HG03108 (cell line): ENCODE data around the gene FAM168A.

Source experiments
- ATAC-seq: cut with Tn5 transposase; IDR thresholded peaks from one replicate; pipeline ENCODE4 v1.9.1; 2021; ENCODE audit warnings: moderate library complexity; ENCODE audit not compliant: unreplicated experiment

Gene FAM168A

DNA sequence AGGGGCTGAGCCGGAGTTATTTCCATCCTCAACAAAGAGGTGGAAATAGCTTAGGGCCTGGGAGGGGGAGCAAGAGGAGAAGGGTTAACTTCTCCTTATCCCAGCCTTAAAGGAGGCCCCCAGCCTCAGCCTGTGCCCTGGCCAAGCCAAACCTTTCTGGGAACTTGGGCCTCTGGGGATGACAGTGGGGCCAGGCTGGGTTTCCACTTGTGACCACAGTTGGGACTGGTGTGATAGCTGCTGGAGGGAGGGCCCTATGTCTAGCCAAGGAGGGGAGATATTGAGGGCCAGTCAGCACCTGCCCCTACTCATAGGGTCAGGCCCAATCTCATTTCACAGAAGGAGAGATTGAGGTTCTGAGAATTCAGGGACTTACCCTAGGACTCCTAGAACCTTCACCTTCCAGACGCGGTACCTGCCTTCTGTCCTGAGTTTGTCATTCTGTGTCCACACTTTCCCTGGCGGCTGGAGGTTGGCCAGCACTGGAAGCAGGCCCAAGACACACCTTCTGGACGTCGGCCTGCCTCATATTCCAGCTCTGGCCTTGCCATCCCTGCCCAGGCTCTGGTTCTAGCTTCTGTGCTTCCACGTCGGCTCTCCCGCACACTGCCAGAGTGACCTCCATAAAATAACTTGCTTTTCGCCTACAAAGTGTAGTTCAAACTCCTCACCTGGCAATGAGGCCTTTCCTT, 218.6 kb downstream of the FAM168A start:
- no peak for ATAC-seq

GRCh38 chr11:73376803-73377629, 220.9 kb downstream of the FAM168A start:
- peak; percentile 6 for ATAC-seq

DNA sequence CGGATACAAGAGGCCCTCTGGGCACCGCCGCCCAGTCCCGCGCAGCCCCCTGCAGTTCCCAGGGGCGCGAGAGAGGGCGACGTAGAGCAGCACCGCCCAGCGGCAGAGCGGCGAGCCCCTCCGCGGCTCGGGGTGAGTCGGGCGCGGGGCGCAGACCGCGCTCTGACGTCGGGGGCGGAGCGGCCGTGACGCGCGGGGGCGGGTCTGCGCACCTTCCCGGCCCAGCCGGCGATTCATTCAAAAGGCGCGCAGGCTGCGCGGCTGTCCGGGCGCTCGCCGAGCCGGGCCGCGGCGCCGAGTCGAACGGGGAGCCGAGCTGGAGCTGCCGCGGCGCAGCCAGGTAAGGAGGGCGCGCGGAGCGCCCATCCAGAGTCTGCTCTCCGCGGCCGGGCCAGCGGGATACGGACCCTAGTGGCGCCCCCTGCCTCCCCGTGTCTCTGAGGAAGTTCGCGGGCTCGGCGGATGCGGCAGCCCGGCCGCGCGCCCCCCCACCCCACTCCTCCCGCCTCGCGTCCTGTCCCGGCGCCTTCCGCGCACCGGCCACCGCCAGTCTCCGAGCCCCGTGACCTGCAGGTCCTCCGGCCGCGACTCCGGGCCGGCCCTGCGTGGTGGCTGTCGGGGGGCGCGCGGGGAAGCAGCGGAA, 221.6 kb downstream of the FAM168A start, which contains the start of gene RELT:
Gene RELT (plus strand): TSS at position 240 of the 643 bp plus-strand sequence. CDS start 12,738 bp downstream, outside the sequence.
- peak; percentile 69 for ATAC-seq

GRCh38 chr11:73375830-73376159, 222.1 kb downstream of the FAM168A start:
- no peak for ATAC-seq

- no peak for ATAC-seq
These were observed 223.8 kb downstream of the FAM168A start for GRCh38 chr11:73374151-73374550.

GRCh38 chr11:73372375-73372993, 225.4 kb downstream of the FAM168A start:
- ATAC-seq, result no peak

DNA sequence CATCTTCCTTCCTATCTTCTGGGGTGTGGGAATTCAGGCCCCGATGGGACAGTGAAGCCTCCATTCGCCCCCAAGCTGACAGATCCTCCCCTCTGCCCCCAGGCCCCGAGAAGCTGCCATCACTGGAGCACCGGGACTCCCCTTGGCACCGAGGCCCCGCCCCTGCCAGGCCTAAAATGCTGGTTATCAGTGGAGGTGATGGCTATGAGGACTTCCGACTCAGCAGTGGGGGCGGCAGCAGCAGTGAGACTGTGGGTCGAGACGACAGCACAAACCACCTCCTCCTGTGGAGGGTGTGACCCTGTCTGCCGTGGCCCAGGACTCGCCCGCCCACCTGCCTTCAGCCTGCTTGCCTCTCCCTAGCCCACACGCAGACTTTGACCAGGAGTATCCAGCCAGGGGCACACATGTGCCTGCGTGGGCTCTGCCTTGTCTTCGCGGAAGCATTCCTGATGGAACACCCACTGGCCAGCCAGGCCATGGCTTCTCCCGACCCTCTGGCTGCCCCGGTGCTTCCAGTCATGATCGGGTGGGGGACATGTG, 230.4 kb downstream of the FAM168A start:
- no peak for ATAC-seq

GRCh38 chr11:73366953-73367352, 231.0 kb downstream of the FAM168A start:
- ATAC-seq, result no peak

DNA sequence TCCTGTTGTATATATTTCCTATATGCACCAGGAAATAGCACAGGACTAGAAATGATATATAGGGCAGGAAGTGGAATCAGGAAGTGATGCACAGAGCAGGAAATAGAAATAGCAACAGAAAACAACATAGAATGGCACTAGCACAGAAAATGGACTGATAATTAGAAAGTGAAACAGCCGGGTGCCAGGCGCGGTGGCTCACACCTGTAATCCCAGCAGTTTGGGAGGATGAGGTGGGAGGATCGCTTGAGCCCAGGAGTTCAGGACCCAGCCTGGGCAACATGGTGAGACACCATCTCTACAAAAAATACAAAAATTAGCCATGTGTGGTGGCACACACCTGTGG, 231.7 kb downstream of the FAM168A start:
- ATAC-seq, result no peak

- no peak for ATAC-seq
These were observed 232.3 kb downstream of the FAM168A start for GRCh38 chr11:73365352-73366264.

- no peak for ATAC-seq
These were observed 234.8 kb downstream of the FAM168A start for GRCh38 chr11:73363147-73363546.

DNA sequence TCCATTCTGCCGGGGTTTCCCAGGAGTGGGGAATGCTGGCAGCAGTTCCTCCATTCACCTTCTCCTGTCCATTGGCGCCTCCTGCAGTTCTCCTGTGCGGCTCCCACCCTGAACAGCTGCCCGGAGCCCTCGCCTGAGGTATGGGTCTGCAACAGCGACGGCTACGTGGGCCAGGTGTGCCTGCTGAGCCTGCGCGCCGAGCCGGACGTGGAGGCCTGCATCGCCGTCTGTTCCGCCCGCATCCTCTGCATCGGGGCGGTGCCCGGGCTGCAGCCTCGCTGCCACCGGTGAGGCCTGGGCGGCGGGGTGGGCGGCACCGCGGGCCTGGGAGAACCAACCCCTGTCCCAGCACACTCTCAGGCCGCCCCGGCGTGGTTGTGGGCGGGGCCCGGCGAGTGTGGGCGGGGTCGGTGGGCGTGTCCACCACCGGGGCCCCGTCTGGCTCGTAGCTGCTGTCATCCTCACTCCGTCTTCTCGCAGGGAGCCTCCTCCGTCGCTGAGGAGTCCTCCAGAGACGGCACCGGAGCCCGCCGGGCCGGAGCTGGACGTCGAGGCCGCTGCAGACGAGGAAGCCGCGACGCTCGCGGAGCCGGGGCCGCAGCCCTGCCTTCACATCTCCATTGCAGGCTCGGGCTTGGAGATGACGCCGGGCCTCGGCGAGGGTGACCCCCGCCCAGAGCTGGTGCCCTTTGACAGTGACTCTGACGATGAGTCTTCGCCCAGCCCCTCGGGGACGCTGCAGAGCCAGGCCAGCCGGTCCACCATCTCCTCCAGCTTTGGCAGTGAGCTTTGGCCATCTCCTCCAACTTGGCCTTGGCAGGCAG, 235.7 kb downstream of the FAM168A start:
- no peak for ATAC-seq

GRCh38 chr11:73360743-73361369, 237.1 kb downstream of the FAM168A start:
- no peak for ATAC-seq

- no peak for ATAC-seq
These were observed 237.8 kb downstream of the FAM168A start for GRCh38 chr11:73359930-73360742.

- ATAC-seq, result no peak
These were observed 238.6 kb downstream of the FAM168A start for GRCh38 chr11:73359341-73359740.

- no peak for ATAC-seq
These were observed 239.8 kb downstream of the FAM168A start for GRCh38 chr11:73358071-73358470.

GRCh38 chr11:73356979-73357860, 240.7 kb downstream of the FAM168A start:
- ATAC-seq, result no peak
